RWPE1 (cell line): Measurements from ENCODE around the gene DNAJB8.

Experiments used
- CTCF ChIA-PET: fragments of 350-600 bp; sonication (Branson Sonifier 250); formaldehyde crosslinking; extraction: SDS; loops from one replicate; lab custom pipeline; 2021; lab: Yijun Ruan, JAX
- POLR2A ChIA-PET: fragments of 400-600 bp; formaldehyde crosslinking; extraction: SDS; loops from one replicate; lab custom pipeline; 2020; ENCODE audit warnings: antibody characterized with exemption; ENCODE audit not compliant: low non-redundant PET; lab: Yijun Ruan, JAX
- DNase-seq: peaks from one replicate; pipeline ENCODE4 v3.0.0; 2012; ENCODE audit warnings: low spot score
- H3K27ac ChIP-seq: fragments of 450-650 bp; 2 replicates; pipeline ENCODE4 v1.5.1; 2017
- TF ChIP-seq, protein P1 (sequence below): fragments of 450-650 bp; conservative IDR thresholded peaks from 2 replicates; pipeline ENCODE4 v1.5.1; 2017; ENCODE audit warnings: low read depth, mild to moderate bottlenecking

Gene DNAJB8

DNA sequence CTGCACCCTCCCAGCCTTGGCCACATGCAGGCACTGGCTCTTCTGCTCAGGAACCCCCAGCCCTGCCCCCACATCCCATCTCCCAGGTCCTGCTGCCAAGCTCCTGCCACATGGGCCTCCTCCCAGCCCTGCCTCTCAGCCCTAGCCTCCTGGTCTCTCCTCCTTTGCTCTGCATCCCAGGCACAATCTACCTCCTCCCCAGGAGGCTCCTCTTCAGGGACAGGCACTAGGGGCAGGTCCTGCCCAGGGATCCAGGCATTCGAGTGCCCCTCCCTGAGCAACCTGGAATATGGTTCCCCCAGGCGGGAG is 12.4 kb downstream of the DNAJB8 start:
- H3K27ac ChIP-seq: no peak overlapping the region
- ChIA-PET POLR2A (no interaction called here), CTCF (no interaction called here)
- TF ChIP-seq, protein P1, sequence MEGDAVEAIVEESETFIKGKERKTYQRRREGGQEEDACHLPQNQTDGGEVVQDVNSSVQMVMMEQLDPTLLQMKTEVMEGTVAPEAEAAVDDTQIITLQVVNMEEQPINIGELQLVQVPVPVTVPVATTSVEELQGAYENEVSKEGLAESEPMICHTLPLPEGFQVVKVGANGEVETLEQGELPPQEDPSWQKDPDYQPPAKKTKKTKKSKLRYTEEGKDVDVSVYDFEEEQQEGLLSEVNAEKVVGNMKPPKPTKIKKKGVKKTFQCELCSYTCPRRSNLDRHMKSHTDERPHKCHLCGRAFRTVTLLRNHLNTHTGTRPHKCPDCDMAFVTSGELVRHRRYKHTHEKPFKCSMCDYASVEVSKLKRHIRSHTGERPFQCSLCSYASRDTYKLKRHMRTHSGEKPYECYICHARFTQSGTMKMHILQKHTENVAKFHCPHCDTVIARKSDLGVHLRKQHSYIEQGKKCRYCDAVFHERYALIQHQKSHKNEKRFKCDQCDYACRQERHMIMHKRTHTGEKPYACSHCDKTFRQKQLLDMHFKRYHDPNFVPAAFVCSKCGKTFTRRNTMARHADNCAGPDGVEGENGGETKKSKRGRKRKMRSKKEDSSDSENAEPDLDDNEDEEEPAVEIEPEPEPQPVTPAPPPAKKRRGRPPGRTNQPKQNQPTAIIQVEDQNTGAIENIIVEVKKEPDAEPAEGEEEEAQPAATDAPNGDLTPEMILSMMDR: no peak
- no peak for DNase-seq

DNA sequence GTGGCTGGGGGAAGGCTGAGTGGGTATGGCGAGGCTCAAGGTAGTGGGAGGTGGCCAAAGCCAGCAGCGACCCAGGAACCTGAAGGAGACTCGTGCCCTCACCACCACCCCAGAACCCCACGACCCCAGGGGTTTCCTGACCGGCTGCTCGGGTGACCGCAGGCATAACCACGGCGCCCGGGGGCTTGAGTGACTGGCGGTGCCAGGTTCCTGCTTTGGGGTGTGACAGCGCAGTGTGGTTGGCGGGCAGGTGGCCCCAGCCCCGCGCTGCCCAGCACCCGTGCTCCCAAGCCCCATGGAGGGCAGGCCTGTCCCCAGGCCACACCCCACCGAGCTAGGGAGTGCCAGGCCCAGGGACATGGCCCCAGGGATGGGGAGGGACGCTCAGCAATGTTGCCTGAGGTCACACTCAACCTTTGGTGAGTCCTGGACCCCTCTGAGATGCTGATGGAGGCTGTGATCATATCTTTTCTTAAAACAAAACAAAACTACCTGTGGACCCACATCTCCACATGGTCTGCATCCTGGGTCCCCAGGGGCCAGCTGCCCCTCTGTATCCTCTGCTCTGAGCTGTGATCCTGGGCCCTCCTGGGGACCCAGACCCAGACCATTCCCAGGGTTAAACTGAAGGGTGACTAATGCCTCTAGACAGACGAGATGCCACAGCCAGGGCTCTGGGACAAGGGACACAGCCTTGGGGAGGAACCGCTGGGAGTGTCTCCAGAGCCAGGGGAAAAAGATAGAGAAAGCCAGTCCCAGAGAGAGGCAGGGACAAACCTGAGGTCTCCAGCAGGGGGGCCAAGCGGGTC is 13.0 kb downstream of the DNAJB8 start:
- POLR2A ChIA-PET: no interaction called here
- no peak for DNase-seq
- no peak overlapping the region for H3K27ac ChIP-seq
- CTCF ChIA-PET: interaction anchor here (0.6 kb wide), 1 partner anchor 121 kb away, joined by 3 read pairs; no protein-coding TSS in a partner anchor
- TF ChIP-seq, protein P1: no peak

DNA sequence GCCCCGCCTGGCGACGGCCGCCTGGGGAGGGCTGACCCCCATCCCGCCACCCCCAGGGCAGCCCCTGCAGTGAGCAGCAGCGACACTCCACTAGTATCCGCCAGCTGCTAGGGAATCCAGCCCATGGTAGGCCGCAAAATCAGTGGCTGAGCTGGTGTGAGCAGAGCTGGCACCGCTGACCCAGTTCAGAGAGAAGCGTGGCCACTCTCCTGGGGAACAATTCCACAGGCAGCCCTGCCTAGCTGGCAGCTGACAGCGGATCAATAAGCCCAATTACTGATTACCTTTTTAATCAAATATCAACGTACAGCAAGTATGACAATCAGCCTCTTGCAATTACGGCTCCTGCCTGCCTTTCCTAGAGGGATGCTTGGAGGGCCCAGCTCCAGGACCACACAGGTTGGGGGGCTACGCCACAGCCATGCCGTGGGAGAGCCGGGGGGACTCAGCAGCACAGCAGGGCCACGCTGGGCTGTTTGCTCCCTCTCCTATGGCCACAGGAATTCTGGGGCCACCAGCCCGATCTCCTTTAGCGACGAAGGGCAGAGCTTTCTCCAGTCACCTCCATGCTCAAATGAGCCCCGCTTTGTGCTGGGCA is 13.9 kb downstream of the DNAJB8 start:
- H3K27ac ChIP-seq: no peak overlapping the region
- POLR2A ChIA-PET: no interaction called here
- no peak for DNase-seq
- TF ChIP-seq, protein P1: no peak
- CTCF ChIA-PET: no interaction called here

DNA sequence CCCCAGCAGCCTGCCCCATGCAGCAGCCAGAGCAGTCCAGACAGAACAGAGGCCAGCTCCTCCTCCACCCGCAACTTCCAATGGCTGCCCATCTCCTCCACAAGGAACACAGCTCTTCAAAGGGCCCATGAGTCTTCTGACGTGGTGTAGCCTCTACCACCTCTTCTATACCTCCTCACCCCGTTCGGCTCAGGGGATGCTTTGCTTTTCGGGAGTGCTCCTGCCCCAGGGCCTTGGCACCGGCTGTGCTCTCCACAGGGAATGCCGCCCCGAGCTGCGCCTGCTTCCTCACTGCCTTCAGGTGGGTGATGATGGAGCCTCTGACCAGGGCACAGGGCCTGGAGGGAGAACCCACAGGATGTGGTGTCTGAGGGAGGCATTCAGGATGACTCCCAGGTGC is 14.6 kb downstream of the DNAJB8 start:
- no peak overlapping the region for H3K27ac ChIP-seq
- DNase-seq: no peak
- TF ChIP-seq, protein P1: no peak
- ChIA-PET POLR2A (no interaction called here), CTCF (interaction anchor here (0.6 to 0.7 kb wide), 2 partner anchors 91 to 97 kb away, joined by 4 to 5 read pairs; no protein-coding TSS in a partner anchor)

DNA sequence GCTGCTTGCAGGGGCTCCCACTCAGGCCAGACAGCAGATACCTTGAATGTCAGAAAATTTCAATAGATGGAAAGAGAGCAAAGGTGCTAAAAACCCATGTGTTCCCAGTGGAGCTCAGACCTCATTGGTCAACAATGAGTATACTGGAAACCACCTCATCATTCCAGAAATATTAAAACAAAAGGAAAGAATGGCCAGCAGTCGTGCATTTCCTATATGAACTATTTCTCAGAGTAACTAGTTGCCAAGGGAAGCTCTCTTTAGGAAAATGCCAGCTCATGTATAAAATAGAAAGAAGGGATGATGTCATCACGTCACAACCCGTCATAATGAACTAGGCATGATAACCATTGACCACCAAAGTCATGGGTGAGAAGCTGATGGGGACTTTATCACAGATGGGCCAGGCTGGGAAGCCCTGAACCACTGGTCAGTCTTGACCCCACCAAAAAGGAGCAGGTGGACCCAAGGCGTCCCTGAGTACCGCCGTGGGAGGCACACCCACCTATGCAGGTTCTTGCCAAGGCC is 17.5 kb downstream of the DNAJB8 start:
- ChIA-PET CTCF (interaction anchor here (0.6 kb wide), 1 partner anchor 26 kb away, joined by 3 read pairs; no protein-coding TSS in a partner anchor), POLR2A (no interaction called here)
- H3K27ac ChIP-seq: no peak overlapping the region
- DNase-seq: no peak
- TF ChIP-seq, protein P1: no peak

DNA sequence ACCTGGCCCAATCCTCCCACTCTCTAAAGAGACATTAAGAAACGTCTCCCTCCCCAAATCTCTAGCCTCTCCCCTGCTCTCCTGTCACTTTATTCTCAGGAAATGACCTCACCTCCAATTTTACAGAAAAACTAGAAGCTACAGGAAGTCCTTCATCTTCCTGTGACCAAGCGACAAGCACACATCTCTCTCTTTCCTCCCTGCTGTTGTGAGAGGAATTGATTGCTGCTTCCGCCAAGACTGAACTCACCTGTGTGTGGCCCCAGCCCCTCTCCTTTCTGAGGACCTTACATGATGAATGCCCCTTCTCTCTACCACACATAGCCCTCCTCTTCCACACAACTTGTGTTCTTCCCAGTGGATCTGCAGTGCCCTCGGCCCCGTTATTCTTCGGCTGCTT is 18.2 kb downstream of the DNAJB8 start:
- no peak for DNase-seq
- H3K27ac ChIP-seq: no peak overlapping the region
- ChIA-PET POLR2A (no interaction called here), CTCF (interaction anchor here (0.6 kb wide), 1 partner anchor 27 kb away, joined by 3 read pairs; no protein-coding TSS in a partner anchor)
- TF ChIP-seq, protein P1: no peak
